Fibroblast of pulmonary artery (primary cell): ENCODE data around the gene MAN1B1.

ENCODE experiments used
- DNase-seq: peaks from one replicate; pipeline ENCODE4 v3.0.0-alpha.2; 2010; ENCODE audit warnings: low read depth
- H3K4me3 ChIP-seq: replicated peaks from 2 replicates; pipeline ENCODE4 v1.5.1; 2011; ENCODE audit warnings: low read depth, mild to moderate bottlenecking, control low read depth, low read length, moderate library complexity
- TF ChIP-seq, protein P1 (sequence below): IDR thresholded peaks from 2 replicates; pipeline ENCODE4 v1.5.1; 2011; ENCODE audit warnings: mild to moderate bottlenecking, control low read depth, low read length, inconsistent platforms; ENCODE audit errors: missing control alignments

Gene MAN1B1

DNA sequence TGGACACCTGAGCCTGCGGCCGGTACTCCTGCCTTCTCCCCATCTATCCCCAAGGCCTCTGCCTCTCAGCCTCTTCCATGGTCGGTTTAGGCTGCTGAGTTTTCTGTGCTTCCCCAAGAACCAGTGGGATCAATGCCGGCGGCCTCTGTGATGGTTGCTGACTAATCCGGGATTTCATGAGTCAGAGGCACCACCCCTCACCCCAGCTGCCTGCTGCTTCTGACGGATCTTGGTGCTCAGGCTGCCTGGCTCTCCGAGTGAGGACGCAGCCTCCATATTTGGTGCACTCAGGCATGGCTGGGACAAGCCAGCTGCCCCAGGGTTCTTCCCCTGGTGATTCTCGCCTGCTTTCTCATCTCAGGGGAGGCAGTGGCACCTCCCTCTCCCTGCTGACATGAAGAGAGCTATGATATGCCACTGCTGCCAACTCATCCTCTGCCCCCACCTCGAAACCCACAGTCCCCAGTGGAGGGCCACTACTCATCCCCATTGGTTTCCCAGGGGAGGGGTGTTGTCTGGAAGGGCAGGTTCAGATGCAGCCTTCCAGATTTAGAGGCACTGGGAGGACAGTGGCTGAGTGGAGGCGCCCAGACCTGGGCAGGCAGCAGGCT, 3.3 kb upstream of the MAN1B1 start:
- H3K4me3 ChIP-seq, result no peak overlapping the region
- peak; percentile 93 for DNase-seq
- TF ChIP-seq, protein P1, sequence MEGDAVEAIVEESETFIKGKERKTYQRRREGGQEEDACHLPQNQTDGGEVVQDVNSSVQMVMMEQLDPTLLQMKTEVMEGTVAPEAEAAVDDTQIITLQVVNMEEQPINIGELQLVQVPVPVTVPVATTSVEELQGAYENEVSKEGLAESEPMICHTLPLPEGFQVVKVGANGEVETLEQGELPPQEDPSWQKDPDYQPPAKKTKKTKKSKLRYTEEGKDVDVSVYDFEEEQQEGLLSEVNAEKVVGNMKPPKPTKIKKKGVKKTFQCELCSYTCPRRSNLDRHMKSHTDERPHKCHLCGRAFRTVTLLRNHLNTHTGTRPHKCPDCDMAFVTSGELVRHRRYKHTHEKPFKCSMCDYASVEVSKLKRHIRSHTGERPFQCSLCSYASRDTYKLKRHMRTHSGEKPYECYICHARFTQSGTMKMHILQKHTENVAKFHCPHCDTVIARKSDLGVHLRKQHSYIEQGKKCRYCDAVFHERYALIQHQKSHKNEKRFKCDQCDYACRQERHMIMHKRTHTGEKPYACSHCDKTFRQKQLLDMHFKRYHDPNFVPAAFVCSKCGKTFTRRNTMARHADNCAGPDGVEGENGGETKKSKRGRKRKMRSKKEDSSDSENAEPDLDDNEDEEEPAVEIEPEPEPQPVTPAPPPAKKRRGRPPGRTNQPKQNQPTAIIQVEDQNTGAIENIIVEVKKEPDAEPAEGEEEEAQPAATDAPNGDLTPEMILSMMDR, result no peak

DNA sequence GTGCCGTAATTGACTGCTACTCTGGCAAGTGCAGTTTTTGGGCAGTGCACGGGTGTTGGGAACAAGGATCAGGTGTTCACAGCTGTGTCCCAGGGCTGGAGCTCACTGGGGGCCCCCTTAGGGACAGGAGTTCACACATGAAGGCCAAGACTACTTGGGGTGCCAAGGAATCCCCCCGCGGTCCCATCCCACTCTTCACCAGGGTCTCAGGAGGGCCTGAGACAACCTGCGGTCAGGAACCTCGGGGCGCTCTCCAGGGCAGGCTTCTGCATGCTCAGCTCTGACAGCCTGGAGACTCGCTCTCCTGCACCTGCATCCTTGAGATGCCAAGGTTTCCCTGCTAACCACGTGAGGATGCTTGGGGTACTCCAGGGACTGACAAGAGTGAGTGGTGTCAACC, 2.3 kb upstream of the MAN1B1 start:
- H3K4me3 ChIP-seq, result no peak overlapping the region
- no peak for DNase-seq
- TF ChIP-seq, protein P1, result no peak

DNA sequence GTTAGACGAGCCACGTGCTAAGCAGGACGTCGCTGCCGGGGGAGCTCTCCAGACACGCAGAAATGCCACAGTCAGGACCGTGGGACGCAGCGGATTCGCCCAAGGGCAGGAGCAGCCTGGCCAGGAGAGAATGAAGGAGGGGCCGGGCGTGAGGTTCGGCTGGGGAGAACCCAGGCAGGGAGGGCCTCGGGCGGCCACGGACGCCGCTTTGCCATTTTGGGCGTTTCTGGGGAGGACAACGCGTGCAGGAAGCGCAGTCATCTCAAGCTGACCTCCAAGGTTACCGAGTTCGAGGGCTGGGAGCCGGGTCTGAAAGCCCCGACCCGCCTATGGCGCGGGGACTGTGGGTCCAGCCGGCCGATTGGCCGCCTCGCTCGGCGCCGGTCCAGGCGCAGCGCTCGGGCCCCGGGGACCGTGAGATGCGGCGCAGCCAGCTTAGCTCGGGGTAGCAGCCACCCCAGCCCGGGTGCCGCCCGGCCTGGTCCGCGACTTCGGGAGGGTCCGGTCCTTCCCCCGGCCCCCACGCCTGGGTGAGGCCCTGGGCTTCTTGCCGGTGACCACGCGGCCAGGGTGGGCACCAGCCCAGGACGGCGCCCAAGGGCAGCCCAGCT, 760 bp upstream of the MAN1B1 start:
- peak; percentile 26 for DNase-seq

DNA sequence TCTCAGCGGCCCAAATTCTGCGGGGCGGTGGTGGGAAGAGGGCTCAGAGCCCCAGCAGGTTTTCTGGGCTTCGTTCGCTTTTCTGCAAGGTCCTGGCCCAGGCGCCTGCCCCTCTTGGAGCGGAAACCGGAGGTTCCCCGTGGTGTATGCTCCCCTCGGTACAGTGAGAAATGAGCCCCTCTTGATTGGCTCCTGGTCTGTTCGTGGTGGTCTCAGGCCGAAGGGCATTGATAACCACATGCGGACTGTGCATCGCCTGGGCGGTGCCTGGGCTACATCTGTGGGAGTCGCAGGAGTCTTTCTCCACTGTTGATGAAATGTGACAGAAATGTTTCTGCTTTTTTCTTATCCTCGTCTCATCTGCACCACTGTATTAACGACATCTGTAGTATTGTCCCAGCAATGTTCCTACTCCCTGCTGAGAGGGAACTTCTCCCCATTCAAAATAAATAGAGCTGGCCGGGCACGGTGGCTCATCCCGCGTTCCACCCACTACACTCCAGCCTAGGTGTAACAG, 682 bp downstream of the MAN1B1 start:
- no peak for DNase-seq
- H3K4me3 ChIP-seq, result peak overlapping the region; percentile 76
- TF ChIP-seq, protein P1, result no peak

More for the DNA sequence above, 760 bp upstream of the MAN1B1 start:
- H3K4me3 ChIP-seq, result peak overlapping the region; percentile 76
- TF ChIP-seq, protein P1, result no peak

DNA sequence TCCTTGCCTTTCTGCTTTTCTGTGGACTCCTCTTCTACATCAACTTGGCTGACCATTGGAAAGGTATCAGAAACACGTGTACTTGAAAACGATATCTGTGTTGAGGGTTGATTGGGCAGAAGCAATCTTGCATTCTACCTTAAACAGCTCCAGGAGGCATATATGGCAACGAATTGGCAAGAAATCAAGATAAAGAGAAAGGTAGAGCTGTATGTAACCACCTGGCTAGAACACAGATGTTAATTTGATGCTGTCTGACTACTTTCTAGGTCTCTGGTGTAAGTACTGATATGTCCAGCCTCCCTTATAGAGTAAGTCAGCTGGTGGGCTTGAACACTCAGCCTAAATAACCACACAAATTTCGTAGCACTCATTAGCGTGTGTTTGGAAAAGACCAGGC, 1.3 kb downstream of the MAN1B1 start:
- DNase-seq, result no peak
- TF ChIP-seq, protein P1, result no peak
- no peak overlapping the region for H3K4me3 ChIP-seq

DNA sequence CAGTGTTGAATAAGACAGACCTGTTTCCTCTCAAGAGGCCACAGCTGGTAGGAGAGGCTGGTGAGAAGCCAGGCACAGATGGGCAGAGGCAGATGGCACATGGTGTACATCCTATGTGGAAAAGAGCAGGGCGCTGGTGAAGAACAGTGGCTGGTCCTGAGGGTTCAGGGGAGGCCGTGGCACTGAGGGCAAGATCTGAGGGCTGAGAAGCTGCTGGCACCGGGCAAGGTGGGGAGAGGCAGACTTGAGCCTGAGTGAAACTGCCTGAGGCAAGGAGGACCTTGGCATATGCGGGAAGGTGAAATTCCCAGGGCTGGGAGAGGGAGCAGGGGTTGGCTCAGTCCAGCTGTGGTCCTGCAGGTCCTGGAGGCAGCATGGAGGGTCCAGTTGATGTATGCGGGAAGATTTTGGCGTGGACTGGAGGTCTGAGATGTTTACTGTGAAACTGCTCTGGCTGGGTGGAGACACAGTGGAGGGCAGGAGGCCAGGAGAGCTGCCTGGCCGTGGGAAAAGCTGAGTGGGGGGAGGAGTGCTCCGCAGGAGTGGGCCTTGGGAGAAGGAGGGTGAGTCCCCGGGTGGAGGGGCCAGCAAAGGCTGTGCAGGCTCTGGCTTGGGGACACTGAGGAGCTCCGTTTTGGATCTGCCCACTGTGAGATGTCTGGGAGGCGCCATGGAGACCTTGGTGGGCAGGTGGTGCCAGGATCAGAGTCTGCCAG, 2.6 kb downstream of the MAN1B1 start:
- no peak overlapping the region for H3K4me3 ChIP-seq
- TF ChIP-seq, protein P1, result no peak
- no peak for DNase-seq
